ENCODE results near the gene RAB7B. TPM values are rescaled to one million over a fixed set of nuclear protein-coding genes. Genes with fewer than 3 reads are reported as not detected.

The RAB7B gene
- polyA plus RNA-seq, 2 of the 4 experiments (the other 2 are of a cell fraction): 0.08 to 0.30 TPM

GRCh38 chr1:206032380-206033140 is 29.4 kb upstream of the RAB7B start:
- WGBS (ENCODE audit: missing lambda C conversion rate): 52% methylated on average over 5 of the region's 5 CpGs
- POLR2A ChIA-PET: no interaction called here
- FAIRE-seq: no peak
- ATAC-seq: no peak
- CTCF ChIA-PET: interaction anchor here (1.0 to 6.7 kb wide), 10 partner anchors 10 to 950 kb away, joined by 3 to 67 read pairs (median 16); no protein-coding TSS in a partner anchor
- TF ChIP-seq ZFP36 (IDR thresholded peaks at IDR 0.05; ENCODE audit: borderline replicate concordance, partially characterized antibody): no peak
- TF ChIP-seq, protein P1, sequence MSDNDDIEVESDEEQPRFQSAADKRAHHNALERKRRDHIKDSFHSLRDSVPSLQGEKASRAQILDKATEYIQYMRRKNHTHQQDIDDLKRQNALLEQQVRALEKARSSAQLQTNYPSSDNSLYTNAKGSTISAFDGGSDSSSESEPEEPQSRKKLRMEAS (IDR thresholded peaks at IDR 0.05): no peak
- no peak for TF ChIP-seq KDM5A (IDR thresholded peaks at IDR 0.05)
- no peak for TF ChIP-seq CHD4 (IDR thresholded peaks at IDR 0.05; ENCODE audit: borderline replicate concordance)
- no peak for TF ChIP-seq CBX8 (IDR thresholded peaks at IDR 0.05)
- TF ChIP-seq POLR2A (IDR thresholded peaks at IDR 0.05; ENCODE audit: low read length): no peak
- TF ChIP-seq, protein P2, sequence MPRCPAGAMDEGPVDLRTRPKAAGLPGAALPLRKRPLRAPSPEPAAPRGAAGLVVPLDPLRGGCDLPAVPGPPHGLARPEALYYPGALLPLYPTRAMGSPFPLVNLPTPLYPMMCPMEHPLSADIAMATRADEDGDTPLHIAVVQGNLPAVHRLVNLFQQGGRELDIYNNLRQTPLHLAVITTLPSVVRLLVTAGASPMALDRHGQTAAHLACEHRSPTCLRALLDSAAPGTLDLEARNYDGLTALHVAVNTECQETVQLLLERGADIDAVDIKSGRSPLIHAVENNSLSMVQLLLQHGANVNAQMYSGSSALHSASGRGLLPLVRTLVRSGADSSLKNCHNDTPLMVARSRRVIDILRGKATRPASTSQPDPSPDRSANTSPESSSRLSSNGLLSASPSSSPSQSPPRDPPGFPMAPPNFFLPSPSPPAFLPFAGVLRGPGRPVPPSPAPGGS (IDR thresholded peaks at IDR 0.05): no peak
- no peak for TF ChIP-seq HOXB13 (CRISPR knock-in tag; IDR thresholded peaks at IDR 0.05; ENCODE audit: low read depth)
- no peak overlapping the region for H3K4me3 ChIP-seq
- no peak overlapping the region for H3K27ac ChIP-seq
- H3K4me2 ChIP-seq: no peak overlapping the region
- DNase-seq (ENCODE audit: low read depth in 1 of 2, low spot score in 1 of 2): no peak
- H3K9me3 ChIP-seq: no peaks in the 10 kb centered on the region
- H3K4me1 ChIP-seq: peaks cover 3% of the 10 kb centered on the region; the same call in 1 of the 3 replicates

GRCh38 chr1:206030714-206031113 is 27.5 kb upstream of the RAB7B start:
- WGBS (ENCODE audit: missing lambda C conversion rate): 4% methylated on average over 4 of the region's 4 CpGs
- H3K4me3 ChIP-seq: no peak overlapping the region
- peaks cover 3% of the 10 kb centered on the region; the same call in 1 of the 3 replicates for H3K9me3 ChIP-seq
- H3K27ac ChIP-seq: no peak overlapping the region
- peak; percentile 58 to 83 for DNase-seq (ENCODE audit: low read depth in 1 of 2, low spot score in 1 of 2)
- TF ChIP-seq, protein P1 (IDR thresholded peaks at IDR 0.05): 0 out of 2 replicates have a peak, but pooled peaks have one; percentile 21
- TF ChIP-seq REST (IDR thresholded peaks at IDR 0.05) (no peak), SMC3 (IDR thresholded peaks at IDR 0.05) (peak; percentile 92), E2F6 (IDR thresholded peaks at IDR 0.05; ENCODE audit: borderline replicate concordance, low read depth) (peak; percentile 51; the same call in 1 of the 2 replicates), RAD21 (conservative IDR thresholded peaks at IDR 0.05 in 1 of 2, IDR thresholded peaks at IDR 0.05 in 1 of 2) (peak; percentile 70 to 71), GATA3 (IDR thresholded peaks at IDR 0.05; ENCODE audit: borderline replicate concordance) (no peak)
- TF ChIP-seq, protein P3, sequence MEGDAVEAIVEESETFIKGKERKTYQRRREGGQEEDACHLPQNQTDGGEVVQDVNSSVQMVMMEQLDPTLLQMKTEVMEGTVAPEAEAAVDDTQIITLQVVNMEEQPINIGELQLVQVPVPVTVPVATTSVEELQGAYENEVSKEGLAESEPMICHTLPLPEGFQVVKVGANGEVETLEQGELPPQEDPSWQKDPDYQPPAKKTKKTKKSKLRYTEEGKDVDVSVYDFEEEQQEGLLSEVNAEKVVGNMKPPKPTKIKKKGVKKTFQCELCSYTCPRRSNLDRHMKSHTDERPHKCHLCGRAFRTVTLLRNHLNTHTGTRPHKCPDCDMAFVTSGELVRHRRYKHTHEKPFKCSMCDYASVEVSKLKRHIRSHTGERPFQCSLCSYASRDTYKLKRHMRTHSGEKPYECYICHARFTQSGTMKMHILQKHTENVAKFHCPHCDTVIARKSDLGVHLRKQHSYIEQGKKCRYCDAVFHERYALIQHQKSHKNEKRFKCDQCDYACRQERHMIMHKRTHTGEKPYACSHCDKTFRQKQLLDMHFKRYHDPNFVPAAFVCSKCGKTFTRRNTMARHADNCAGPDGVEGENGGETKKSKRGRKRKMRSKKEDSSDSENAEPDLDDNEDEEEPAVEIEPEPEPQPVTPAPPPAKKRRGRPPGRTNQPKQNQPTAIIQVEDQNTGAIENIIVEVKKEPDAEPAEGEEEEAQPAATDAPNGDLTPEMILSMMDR (IDR thresholded peaks at IDR 0.05): peak; percentile 85
- CTCF ChIA-PET: interaction anchor here (0.7 to 6.7 kb wide), 37 partner anchors 8 to 371 kb away, joined by 3 to 67 read pairs (median 4); partner anchors contain the start of gene RAB7B
- no peak for FAIRE-seq
- POLR2A ChIA-PET: no interaction called here
- peaks cover 3% of the 10 kb centered on the region; the same call in 1 of the 3 replicates for H3K4me1 ChIP-seq
- ATAC-seq: peak; percentile 96 to 99
- H3K4me2 ChIP-seq: peak overlapping the region; percentile 42; the same call in 2 of the 3 replicates
